Measurements from ENCODE around the gene ANO9.

ANO9 gene

GRCh38 chr11:459511-460220 is 17.9 kb upstream of the ANO9 start:
- CTCF ChIA-PET: interaction anchor here (1.3 kb wide), 1 partner anchor 13 kb away, joined by 4 read pairs; no protein-coding TSS in a partner anchor
- POLR2A ChIA-PET: interaction anchor here (0.6 kb wide), 1 partner anchor 12 kb away, joined by 3 read pairs; no protein-coding TSS in a partner anchor
- TF ChIP-seq CTCF (IDR thresholded peaks at IDR 0.05; ENCODE audit: control extremely low read depth, extremely low read depth, low read depth, missing control alignments): no peak

GRCh38 chr11:457111-457760 is 15.4 kb upstream of the ANO9 start:
- POLR2A ChIA-PET: no interaction called here
- CTCF ChIA-PET: interaction anchor here (1.0 to 1.6 kb wide), 3 partner anchors 9 to 62 kb away, joined by 3 to 8 read pairs (median 3); no protein-coding TSS in a partner anchor
- no peak for DNase-seq (ENCODE audit: extremely low spot score)
- TF ChIP-seq CTCF (IDR thresholded peaks at IDR 0.05; ENCODE audit: control extremely low read depth, extremely low read depth, low read depth, missing control alignments): no peak

More at GRCh38 chr11:459511-460220, 17.9 kb upstream of the ANO9 start:
- no peak for DNase-seq (ENCODE audit: extremely low spot score)

- CTCF ChIA-PET: interaction anchor here (1.0 to 1.7 kb wide), 4 partner anchors 8 to 62 kb away, joined by 3 to 8 read pairs (median 4); no protein-coding TSS in a partner anchor
- no peak for TF ChIP-seq CTCF (IDR thresholded peaks at IDR 0.05; ENCODE audit: control extremely low read depth, extremely low read depth, low read depth, missing control alignments)
- POLR2A ChIA-PET: interaction anchor here (0.8 kb wide), 1 partner anchor 44 kb away, joined by 3 read pairs; no protein-coding TSS in a partner anchor
- DNase-seq (ENCODE audit: extremely low spot score): peak; percentile 72
Observed at GRCh38 chr11:456533-456932, 14.7 kb upstream of the ANO9 start.

- POLR2A ChIA-PET: interaction anchor here (0.8 kb wide), 1 partner anchor 45 kb away, joined by 3 read pairs; no protein-coding TSS in a partner anchor
- CTCF ChIA-PET: interaction anchor here (1.7 kb wide), 1 partner anchor 10 kb away, joined by 5 read pairs; no protein-coding TSS in a partner anchor
- TF ChIP-seq CTCF (IDR thresholded peaks at IDR 0.05; ENCODE audit: control extremely low read depth, extremely low read depth, low read depth, missing control alignments): no peak
- DNase-seq (ENCODE audit: extremely low spot score): no peak
Observed at GRCh38 chr11:455566-456147, 13.8 kb upstream of the ANO9 start.

- no peak for TF ChIP-seq CTCF (IDR thresholded peaks at IDR 0.05; ENCODE audit: control extremely low read depth, extremely low read depth, low read depth, missing control alignments)
- CTCF ChIA-PET: interaction anchor here (1.5 to 1.7 kb wide), 2 partner anchors 10 to 138 kb away, joined by 3 to 5 read pairs; no protein-coding TSS in a partner anchor
- POLR2A ChIA-PET: no interaction called here
- no peak for DNase-seq (ENCODE audit: extremely low spot score)
Observed at GRCh38 chr11:454801-455565, 13.2 kb upstream of the ANO9 start.
